Colonic mucosa (tissue), 4 donors: ENCODE results near the gene CCR4. TPM values are rescaled to one million over a fixed set of nuclear protein-coding genes. Genes with fewer than 3 reads are reported as not detected.
"Not testable (repeated sequence)": the region's sequence is repeated elsewhere in the genome, so short reads cannot be mapped to it uniquely, and the experiment has no call there.

Experiments
- DNase-seq: peaks from one replicate; pipeline ENCODE4 v3.0.0-alpha.2; 2020
- H3K27ac ChIP-seq: fragments of 200-600 bp; one replicate; pipeline ENCODE4 v1.8.0; 2021
- H3K27me3 ChIP-seq: fragments of 200-600 bp; one replicate; pipeline ENCODE4 v1.8.0; 2021
- H3K36me3 ChIP-seq: fragments of 200-600 bp; one replicate; pipeline ENCODE4 v1.8.0; 2021
- H3K4me1 ChIP-seq: fragments of 200-600 bp; one replicate; pipeline ENCODE4 v1.8.0; 2021; ENCODE audit warnings: mild to moderate bottlenecking
- H3K4me3 ChIP-seq: fragments of 200-600 bp; one replicate; pipeline ENCODE4 v1.8.0; 2021
- H3K9ac ChIP-seq, 2 donors: one replicate each; pipeline ENCODE4 v1.7.0; 2013; ENCODE audit warnings: control low read depth in 2 of 2, low read depth in 2 of 2, low read length in 2 of 2
- H3K9me3 ChIP-seq: fragments of 200-600 bp; one replicate; pipeline ENCODE4 v1.8.0; 2021
- CTCF ChIP-seq: fragments of 200-600 bp; IDR thresholded peaks from one replicate; pipeline ENCODE4 v1.8.0; 2022; ENCODE audit warnings: antibody characterized with exemption, mild to moderate bottlenecking
- intact Hi-C: fragments of 100-400 bp; cut with DNase I; formaldehyde crosslinking; loops from one replicate; pipeline ENCODE4 v1.14.1; 2022
- total RNA-seq, 2 donors: library from RNA; stranded (reverse); fragmentation: NEBNext Ultra II Directional in 1 of 2; extraction: Animal tissue kit (Norgen Biotek cat#: 25700) in 1 of 2; gene quantifications; one replicate each; pipeline ENCODE4 v1.2.1, GENCODE V29; 2021
- donor health status: healthy.
- donor health status: DM: no; HTN: no; CAD: no.
- donor health status: DM: no; HTN: no; CAD: no.

Gene CCR4
- total RNA-seq, 2 donors from 2014 or later, result 0.49 to 0.69 TPM

- Histone ChIP-seq H3K4me3 (no peak overlapping the region), H3K36me3 (no peaks in the 10 kb centered on the region), H3K4me1 (no peaks in the 10 kb centered on the region), H3K9me3 (no peaks in the 10 kb centered on the region), H3K27ac (no peak overlapping the region), H3K27me3 (no peaks in the 10 kb centered on the region), H3K9ac (no peak overlapping the region)
- intact Hi-C loops, result no loop called here
- DNase-seq, result no peak
- TF ChIP-seq CTCF, result no peak
These were observed 26.9 kb downstream of the CCR4 start for GRCh38 chr3:32978331-32978730.

GRCh38 chr3:32983124-32983523 lies 31.7 kb downstream of the CCR4 start:
- no peak for DNase-seq
- no peaks in the 10 kb centered on the region for H3K36me3 ChIP-seq
- H3K4me3 ChIP-seq, result no peak overlapping the region
- H3K27ac ChIP-seq, result no peak overlapping the region
- H3K4me1 ChIP-seq, result no peaks in the 10 kb centered on the region
- no peak overlapping the region for H3K9ac ChIP-seq
- intact Hi-C loops, result no loop called here
- no peaks in the 10 kb centered on the region for H3K27me3 ChIP-seq
- no peaks in the 10 kb centered on the region for H3K9me3 ChIP-seq
- no peak for TF ChIP-seq CTCF

- H3K4me1 ChIP-seq, H3K27me3 ChIP-seq, H3K4me3 ChIP-seq, H3K9ac ChIP-seq, intact Hi-C loops, DNase-seq, H3K9me3 ChIP-seq, H3K27ac ChIP-seq, H3K36me3 ChIP-seq: not testable (repeated sequence)
These were observed 33.5 kb downstream of the CCR4 start for GRCh38 chr3:32984918-32985317.

GRCh38 chr3:32989171-32989570 lies 37.7 kb downstream of the CCR4 start:
- intact Hi-C loops, result no loop called here
- H3K4me1 ChIP-seq, result no peaks in the 10 kb centered on the region
- no peaks in the 10 kb centered on the region for H3K9me3 ChIP-seq
- no peaks in the 10 kb centered on the region for H3K27me3 ChIP-seq
- no peak overlapping the region for H3K9ac ChIP-seq
- H3K4me3 ChIP-seq, result no peak overlapping the region
- no peak overlapping the region for H3K27ac ChIP-seq
- TF ChIP-seq CTCF, result no peak
- no peak for DNase-seq
- H3K36me3 ChIP-seq, result no peaks in the 10 kb centered on the region

GRCh38 chr3:32990116-32990515 lies 38.7 kb downstream of the CCR4 start:
- no peak for TF ChIP-seq CTCF
- Histone ChIP-seq H3K27ac (no peak overlapping the region), H3K4me3 (no peak overlapping the region), H3K9me3 (no peaks in the 10 kb centered on the region), H3K36me3 (no peaks in the 10 kb centered on the region), H3K27me3 (no peaks in the 10 kb centered on the region), H3K9ac (no peak overlapping the region), H3K4me1 (no peaks in the 10 kb centered on the region)
- DNase-seq, result no peak
- intact Hi-C loops, result no loop called here

GRCh38 chr3:32991781-32992180 lies 40.3 kb downstream of the CCR4 start:
- H3K36me3 ChIP-seq, result no peaks in the 10 kb centered on the region
- H3K4me1 ChIP-seq, result no peaks in the 10 kb centered on the region
- H3K9me3 ChIP-seq, result no peaks in the 10 kb centered on the region
- H3K9ac ChIP-seq, result no peak overlapping the region
- no peak for DNase-seq
- no peak overlapping the region for H3K27ac ChIP-seq
- intact Hi-C loops, result no loop called here
- H3K4me3 ChIP-seq, result no peak overlapping the region
- no peak for TF ChIP-seq CTCF
- no peaks in the 10 kb centered on the region for H3K27me3 ChIP-seq
